Stimulated activated effector memory CD8-positive, alpha-beta T cell treated with anti-CD3 and anti-CD28 coated beads, Interleukin-12 subunit alpha, Interleukin-12 subunit beta, amount 100 ng/mL, for 72 hours (primary cell): ENCODE data around the gene INSIG2.
A peak's percentile ranks its signal among the peaks of the same experiment; 100 is the strongest.

ENCODE experiments used
- ATAC-seq: fragments of 150-1000 bp; cut with Tn5 transposase; 2 replicates; pipeline ENCODE4 v1.10.0; 2021
- DNase-seq, 2 donors: peaks; one replicate each; pipeline ENCODE4 v3.0.0; 2021 to 2022; ENCODE audit warnings: low spot score in 2 of 2
- H3K27ac Mint-ChIP-seq: one replicate; pipeline ENCODE4 v1.8.0; 2022; ENCODE audit warnings: mild to moderate bottlenecking, mixed read lengths
- H3K36me3 Mint-ChIP-seq: one replicate; pipeline ENCODE4 v1.8.0; 2022; ENCODE audit warnings: mild to moderate bottlenecking, mixed read lengths
- H3K4me1 Mint-ChIP-seq: one replicate; pipeline ENCODE4 v1.8.0; 2022; ENCODE audit warnings: mixed read lengths
- H3K4me3 Mint-ChIP-seq: one replicate; pipeline ENCODE4 v1.8.0; 2022; ENCODE audit warnings: mild to moderate bottlenecking, mixed read lengths
- H3K9me3 Mint-ChIP-seq: one replicate; pipeline ENCODE4 v1.8.0; 2022; ENCODE audit warnings: mixed read lengths

Gene INSIG2

DNA sequence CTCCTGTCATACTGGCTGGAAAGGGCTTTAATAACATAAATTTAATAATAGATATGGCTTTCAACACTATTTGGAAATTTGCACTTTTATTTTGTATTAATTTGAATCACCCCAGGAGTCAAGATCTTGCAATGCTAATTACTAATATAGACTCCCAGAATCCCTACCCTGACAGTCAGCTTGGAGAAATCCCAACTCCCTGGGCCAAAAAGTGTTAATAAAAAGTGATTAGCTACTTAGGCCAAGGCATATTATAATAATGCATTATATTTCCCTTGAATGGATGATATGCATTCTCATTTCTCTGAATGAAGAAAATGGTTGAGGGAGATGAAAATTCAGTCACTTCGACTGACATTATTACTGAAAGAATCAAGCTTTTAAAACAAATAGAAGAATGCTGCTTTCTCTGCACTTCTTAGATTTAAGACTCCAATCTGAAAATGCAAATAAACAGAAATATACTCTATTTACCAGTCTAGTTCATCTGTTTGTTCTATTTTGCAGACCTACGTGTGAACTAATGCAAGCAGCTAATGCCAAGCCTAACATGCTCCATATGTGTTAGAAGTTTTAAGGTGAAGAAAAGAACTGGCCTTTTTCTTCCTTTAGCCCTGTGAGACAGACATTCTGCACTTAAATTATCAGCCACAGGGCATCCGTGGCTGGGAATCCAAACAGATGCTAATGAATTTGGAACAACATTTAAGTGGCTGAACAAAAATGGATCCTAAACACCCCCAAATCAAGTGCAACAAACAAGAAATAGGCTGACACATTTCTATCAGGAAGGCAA lies 33.9 kb upstream of the INSIG2 start:
- no peak overlapping the region for H3K27ac Mint-ChIP-seq
- peaks cover 12% of the 10 kb centered on the region for H3K4me1 Mint-ChIP-seq
- no peak for DNase-seq
- no peaks in the 10 kb centered on the region for H3K9me3 Mint-ChIP-seq
- no peak for ATAC-seq
- H3K36me3 Mint-ChIP-seq, result no peaks in the 10 kb centered on the region
- no peak overlapping the region for H3K4me3 Mint-ChIP-seq

DNA sequence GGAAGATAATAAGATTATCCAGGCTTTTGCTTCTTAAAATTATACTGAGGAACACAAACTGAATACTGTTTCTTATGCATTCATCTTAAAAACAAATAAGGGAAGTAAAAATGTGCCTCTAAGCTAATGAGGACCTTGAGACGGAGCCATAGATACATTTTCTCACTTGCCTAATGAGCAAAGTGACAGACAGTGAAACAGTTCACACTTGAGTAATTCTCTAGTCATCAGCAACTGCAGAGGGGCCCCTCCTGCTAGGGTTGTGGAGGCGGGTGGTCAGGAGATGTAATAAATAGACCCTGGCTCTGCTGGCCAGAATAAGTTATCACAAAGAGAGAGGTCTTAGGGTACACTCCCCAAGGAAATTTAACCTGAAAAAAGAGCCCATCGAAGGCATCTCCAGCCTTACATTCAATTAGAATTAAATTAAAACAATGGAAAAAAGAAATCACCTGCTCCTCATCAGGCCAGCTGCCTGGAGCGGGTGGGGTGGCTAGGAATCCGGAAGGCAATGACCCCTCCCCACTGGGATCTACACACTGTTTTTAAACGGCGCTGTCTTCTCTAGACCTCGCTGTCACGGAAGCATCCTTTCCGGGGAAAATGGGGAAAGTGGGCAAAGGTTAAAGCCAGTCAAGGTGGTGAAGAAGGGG lies 32.6 kb upstream of the INSIG2 start:
- H3K4me3 Mint-ChIP-seq, result no peak overlapping the region
- DNase-seq (no peak), ATAC-seq (peak; percentile 67)
- H3K9me3 Mint-ChIP-seq, result no peaks in the 10 kb centered on the region
- H3K27ac Mint-ChIP-seq, result no peak overlapping the region
- peaks cover 21% of the 10 kb centered on the region for H3K4me1 Mint-ChIP-seq
- H3K36me3 Mint-ChIP-seq, result peaks cover 7% of the 10 kb centered on the region

DNA sequence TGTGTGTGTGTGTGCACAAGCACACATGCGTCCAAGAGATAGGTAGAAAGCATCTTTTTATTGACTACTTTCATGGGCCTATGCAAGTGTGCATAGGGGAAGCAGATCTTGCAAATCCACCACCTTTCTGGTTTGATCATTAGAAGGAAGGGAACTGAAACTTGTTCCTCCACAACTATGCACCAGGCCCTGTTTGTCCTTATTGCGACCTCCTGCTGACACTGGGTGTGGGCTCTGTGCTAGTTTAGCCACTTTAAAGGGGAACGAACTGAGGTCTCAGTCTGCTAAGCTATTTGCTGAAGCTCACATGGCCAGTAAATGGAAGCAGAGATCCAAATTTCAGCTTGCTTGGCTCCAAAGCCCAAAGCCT lies 32.1 kb upstream of the INSIG2 start:
- DNase-seq (no peak), ATAC-seq (no peak)
- H3K4me3 Mint-ChIP-seq, result no peak overlapping the region
- peaks cover 22% of the 10 kb centered on the region for H3K4me1 Mint-ChIP-seq
- no peak overlapping the region for H3K27ac Mint-ChIP-seq
- no peaks in the 10 kb centered on the region for H3K9me3 Mint-ChIP-seq
- H3K36me3 Mint-ChIP-seq, result peaks cover 7% of the 10 kb centered on the region

DNA sequence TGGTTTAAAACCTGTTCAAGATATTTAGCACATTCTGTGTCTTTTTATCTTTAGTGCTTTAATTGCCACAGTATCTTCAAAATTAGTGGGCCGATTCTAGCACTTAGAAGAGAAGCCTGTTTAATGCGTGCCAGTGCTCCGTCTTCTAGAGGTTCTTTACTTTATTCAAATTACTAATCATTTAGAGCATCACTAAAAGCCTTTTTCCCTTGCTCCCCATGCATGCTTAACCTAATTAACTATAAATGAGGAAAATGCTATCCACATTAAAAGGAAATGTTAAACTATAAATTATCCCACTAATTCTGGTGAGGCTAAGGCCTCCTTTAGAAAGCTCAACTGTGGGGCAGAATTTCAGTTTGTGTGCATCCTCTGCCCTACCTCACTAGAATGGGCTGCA lies 31.5 kb upstream of the INSIG2 start:
- no peak overlapping the region for H3K4me3 Mint-ChIP-seq
- H3K27ac Mint-ChIP-seq, result no peak overlapping the region
- no peak for DNase-seq
- H3K9me3 Mint-ChIP-seq, result no peaks in the 10 kb centered on the region
- peaks cover 26% of the 10 kb centered on the region for H3K4me1 Mint-ChIP-seq
- ATAC-seq, result no peak
- peaks cover 7% of the 10 kb centered on the region for H3K36me3 Mint-ChIP-seq

DNA sequence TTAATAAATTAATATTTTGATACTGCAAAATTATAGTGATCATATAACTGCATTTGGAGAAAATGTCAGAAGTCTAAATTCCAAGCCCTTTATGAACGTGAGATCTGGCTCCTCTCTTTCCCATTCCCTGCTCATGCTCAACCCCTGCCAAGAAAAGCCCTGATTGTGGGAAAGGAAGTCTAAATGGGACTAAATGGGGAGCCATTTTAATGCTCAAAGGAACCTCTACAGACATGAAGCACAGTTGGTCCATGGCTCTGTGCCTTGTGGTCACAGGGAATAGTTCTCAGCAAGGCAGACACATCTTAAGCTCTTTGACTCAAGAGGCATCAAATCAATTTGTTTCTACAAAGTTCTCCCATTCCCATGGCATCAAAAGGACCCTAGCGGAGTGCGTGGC lies 29.3 kb upstream of the INSIG2 start:
- H3K4me3 Mint-ChIP-seq, result no peak overlapping the region
- DNase-seq (no peak), ATAC-seq (no peak)
- H3K9me3 Mint-ChIP-seq, result no peaks in the 10 kb centered on the region
- no peak overlapping the region for H3K27ac Mint-ChIP-seq
- H3K4me1 Mint-ChIP-seq, result peaks cover 26% of the 10 kb centered on the region
- peaks cover 7% of the 10 kb centered on the region for H3K36me3 Mint-ChIP-seq

DNA sequence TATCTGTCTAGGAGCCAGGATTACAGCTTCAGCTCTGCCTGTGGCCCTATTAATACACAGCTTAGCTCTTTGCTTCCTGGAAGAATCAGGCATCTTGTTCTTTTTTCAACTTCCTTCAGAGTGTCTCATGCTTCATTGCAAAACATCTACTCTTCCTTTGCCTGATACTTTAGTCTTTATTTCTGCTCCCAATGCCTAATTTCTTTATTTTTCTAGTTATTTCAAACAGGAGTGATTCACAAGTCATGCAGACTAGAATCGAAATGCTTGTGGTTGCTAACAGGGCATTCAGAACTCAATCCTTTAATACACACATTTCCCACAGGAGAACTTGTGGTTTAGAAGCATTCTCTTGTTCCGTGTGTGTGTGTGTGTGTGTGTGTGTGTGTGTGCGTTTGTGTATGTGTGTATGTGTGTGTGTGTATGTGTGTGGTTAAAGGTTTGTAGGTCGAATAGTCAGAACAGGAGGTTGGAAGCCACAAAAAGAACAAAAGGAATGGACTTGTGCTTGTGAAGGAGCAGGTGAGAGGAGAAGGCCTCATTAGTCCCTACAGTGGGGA lies 28.3 kb upstream of the INSIG2 start:
- no peak for DNase-seq
- H3K27ac Mint-ChIP-seq, result peak overlapping the region; percentile 5
- peaks cover 23% of the 10 kb centered on the region for H3K4me1 Mint-ChIP-seq
- peak; percentile 70 for ATAC-seq
- no peaks in the 10 kb centered on the region for H3K9me3 Mint-ChIP-seq
- H3K36me3 Mint-ChIP-seq, result peaks cover 7% of the 10 kb centered on the region
- no peak overlapping the region for H3K4me3 Mint-ChIP-seq

DNA sequence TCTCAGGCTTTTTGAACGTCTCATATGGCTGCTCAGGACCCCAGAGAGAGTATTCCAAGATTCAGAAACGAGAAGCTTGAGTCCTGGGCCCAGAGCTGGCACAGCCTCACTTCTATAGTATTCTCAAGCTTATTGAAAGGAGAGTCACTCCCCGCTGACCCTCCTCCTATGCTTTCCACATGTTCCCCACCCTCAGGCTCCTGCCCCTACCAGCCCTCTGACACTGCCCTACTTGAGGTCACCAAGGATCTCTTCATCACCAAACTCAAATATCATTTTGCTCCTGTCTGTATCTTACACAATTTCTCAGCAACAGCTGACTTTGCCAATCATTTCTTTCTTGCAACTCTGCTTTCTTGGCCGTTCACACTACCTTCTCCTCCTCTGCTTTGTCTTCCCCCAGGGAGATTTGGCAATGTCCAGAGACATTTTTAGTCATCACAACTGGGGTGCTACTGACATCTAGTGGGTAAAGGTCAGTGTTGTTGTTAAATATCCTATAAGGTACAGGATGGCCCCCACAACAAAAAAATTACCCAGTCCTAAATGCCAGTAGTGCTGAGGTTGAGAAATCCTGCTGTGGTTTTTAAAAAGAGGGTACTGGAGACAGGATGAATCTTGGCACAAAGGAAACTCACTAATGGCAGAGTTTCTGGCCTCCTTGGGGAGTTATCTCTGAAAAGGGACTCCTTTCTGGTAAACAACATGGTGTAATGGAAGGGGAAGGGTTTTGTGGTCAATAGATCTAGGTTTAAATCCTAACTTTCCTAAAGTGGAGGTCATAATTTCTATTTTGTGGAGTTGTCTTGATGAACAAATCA lies 26.9 kb upstream of the INSIG2 start:
- Mint-ChIP-seq H3K27ac (no peak overlapping the region), H3K4me3 (no peak overlapping the region), H3K9me3 (no peaks in the 10 kb centered on the region), H3K4me1 (peaks cover 15% of the 10 kb centered on the region), H3K36me3 (peaks cover 7% of the 10 kb centered on the region)
- ATAC-seq, result peak; percentile 56
- DNase-seq, result no peak

DNA sequence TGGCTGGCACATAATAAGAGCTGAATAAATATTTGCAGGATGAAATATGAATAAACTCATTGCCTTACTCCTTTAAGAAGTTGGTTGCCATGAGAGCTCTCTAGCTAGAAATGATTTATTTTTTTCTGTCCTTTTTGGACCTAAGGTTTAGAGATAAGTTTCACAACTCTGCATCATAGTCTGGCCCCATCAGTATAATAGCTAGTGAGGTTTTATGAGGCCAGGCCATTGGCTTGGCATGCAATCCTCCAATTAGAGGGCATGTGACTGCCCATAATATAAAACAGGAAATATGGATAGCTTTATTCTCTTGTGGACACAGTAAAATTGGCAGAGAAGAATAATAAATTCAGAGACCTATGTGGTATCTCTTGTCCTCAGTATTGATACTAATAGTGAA lies 26.2 kb upstream of the INSIG2 start:
- Mint-ChIP-seq H3K36me3 (peaks cover 7% of the 10 kb centered on the region), H3K9me3 (no peaks in the 10 kb centered on the region), H3K27ac (no peak overlapping the region), H3K4me3 (no peak overlapping the region), H3K4me1 (peaks cover 15% of the 10 kb centered on the region)
- DNase-seq (no peak), ATAC-seq (no peak)

DNA sequence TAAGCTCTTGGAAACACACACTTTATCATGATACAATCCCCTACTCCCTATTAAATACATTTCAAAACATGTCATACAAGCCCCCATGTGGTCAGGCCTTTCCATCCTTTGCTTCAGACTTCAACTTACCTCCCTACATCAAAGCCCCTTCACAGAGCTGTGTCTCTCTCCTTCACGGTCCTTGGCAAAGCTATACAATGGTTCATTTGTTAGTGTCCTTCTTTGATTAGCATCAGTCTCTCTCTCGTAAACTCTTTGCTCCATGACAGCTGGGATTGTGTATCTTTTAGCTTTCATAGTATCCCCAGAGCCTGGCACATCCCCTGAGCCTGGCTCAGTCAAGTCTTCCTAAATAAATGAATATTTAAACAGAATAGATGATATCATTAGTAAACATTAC lies 25.6 kb upstream of the INSIG2 start:
- Mint-ChIP-seq H3K36me3 (peaks cover 7% of the 10 kb centered on the region), H3K27ac (no peak overlapping the region), H3K4me3 (no peak overlapping the region), H3K9me3 (no peaks in the 10 kb centered on the region), H3K4me1 (peaks cover 15% of the 10 kb centered on the region)
- no peak for DNase-seq
- no peak for ATAC-seq

DNA sequence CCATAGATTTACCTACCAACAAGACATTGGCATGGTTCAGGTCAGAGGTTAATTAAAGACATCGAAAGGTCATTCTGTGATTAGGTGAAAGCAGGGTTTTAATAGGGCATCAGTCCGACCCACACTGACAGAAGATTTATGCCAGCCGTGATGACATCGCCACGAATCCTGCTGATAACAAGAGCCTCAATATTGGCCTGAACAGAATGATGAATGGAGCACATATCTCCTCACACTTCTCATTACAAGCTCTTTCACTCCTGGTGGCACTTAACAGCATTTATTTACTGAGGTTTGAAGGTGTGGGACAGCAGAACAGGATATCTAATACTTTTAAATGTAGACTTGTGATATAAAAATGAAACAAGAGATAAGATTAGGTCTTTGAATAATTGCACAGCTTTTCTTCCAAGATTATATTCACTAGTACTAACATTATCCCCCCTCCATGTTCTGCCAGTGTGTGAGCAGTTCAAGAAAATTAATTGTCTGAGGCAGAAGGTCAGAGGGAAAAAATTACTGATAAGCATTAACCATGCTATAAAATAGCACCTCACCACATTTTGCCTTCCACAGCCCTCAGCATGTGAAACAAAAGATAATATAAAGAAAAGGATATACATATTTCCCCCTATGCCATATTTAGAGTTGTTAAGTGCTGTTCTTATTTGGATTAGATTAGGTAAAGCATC lies 23.1 kb upstream of the INSIG2 start:
- no peak for ATAC-seq
- Mint-ChIP-seq H3K36me3 (peaks cover 3% of the 10 kb centered on the region), H3K9me3 (no peaks in the 10 kb centered on the region), H3K4me1 (peaks cover 9% of the 10 kb centered on the region), H3K4me3 (no peak overlapping the region), H3K27ac (no peak overlapping the region)
- DNase-seq, result no peak

DNA sequence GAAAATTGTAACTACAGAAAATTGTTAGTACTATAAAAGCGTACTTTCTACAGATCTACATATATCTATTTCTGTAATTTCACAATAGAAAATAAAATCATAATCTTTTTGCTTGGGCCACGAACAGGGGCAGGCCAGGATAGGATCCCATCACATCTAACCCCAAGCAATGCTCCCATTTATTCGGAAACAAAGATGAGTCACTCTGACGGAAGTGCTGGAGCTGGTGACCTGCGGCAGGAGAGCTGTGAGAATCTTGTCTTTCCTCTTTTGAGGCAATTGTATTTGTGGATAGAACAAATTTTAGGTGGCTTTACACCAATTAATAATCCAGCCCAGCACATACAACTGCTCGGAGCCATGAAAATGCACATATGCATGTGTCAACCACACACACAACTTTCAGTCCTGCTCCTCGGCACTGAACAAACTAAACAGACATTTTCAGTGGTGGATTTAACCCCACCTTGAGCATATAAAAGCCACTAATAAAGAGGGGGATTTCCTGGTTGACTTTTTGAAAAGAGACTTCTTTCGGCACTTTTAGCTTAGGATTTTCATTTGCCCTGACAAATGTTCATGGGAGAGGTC lies 22.3 kb upstream of the INSIG2 start:
- no peak overlapping the region for H3K4me3 Mint-ChIP-seq
- H3K36me3 Mint-ChIP-seq, result no peaks in the 10 kb centered on the region
- H3K9me3 Mint-ChIP-seq, result no peaks in the 10 kb centered on the region
- DNase-seq (no peak), ATAC-seq (no peak)
- H3K27ac Mint-ChIP-seq, result no peak overlapping the region
- peaks cover 6% of the 10 kb centered on the region for H3K4me1 Mint-ChIP-seq

DNA sequence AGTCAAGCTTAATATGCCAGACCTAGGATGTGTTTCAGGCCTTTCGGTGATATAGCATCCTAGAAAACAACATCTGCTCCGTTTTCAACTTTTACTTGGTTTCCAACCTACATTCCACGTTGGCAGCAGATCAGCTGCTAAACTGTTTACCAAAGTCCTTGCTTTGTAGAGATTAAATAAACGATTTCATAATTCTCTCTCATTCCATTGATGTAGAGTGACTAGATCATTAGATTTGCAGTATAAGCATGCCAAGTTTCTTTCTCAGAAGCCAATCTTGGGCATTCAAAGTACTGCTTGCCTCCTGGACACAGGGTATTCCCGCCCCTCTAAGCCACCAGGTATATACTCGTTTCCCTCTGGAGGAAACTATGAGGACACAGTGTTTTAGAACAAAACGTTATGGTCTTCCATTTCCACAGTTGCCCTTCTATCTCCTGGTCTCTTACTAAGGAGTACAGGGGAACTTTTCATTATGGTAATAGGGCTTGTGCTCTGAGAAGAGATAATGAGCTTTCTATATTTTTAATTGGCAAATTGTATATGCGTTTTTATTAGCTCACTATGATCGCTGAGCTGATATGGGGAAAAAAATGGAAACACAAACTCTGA lies 10.5 kb upstream of the INSIG2 start:
- ATAC-seq (no peak), DNase-seq (no peak)
- Mint-ChIP-seq H3K4me1 (no peaks in the 10 kb centered on the region), H3K9me3 (no peaks in the 10 kb centered on the region), H3K36me3 (no peaks in the 10 kb centered on the region), H3K4me3 (no peak overlapping the region), H3K27ac (no peak overlapping the region)

DNA sequence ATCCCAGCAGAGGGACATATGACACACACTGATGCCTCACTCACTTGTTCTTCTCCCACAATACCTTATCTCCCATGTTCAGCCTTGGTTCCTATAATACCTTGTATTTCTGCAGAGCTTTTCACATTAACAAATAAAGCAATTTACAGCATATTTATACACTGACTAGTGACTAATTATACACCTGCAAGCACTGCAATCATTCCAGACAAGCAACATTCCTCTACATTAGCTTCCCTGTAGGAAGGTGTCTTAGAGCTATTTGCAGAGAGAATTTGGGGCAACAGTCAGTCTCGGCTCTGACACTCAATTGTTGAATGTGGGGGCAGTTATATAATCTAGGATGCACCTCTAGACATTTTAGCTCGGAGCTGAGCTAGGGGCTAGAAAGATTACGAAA lies 9.5 kb upstream of the INSIG2 start:
- Mint-ChIP-seq H3K9me3 (no peaks in the 10 kb centered on the region), H3K27ac (no peak overlapping the region), H3K4me1 (no peaks in the 10 kb centered on the region), H3K4me3 (no peak overlapping the region), H3K36me3 (no peaks in the 10 kb centered on the region)
- DNase-seq (no peak), ATAC-seq (no peak)

DNA sequence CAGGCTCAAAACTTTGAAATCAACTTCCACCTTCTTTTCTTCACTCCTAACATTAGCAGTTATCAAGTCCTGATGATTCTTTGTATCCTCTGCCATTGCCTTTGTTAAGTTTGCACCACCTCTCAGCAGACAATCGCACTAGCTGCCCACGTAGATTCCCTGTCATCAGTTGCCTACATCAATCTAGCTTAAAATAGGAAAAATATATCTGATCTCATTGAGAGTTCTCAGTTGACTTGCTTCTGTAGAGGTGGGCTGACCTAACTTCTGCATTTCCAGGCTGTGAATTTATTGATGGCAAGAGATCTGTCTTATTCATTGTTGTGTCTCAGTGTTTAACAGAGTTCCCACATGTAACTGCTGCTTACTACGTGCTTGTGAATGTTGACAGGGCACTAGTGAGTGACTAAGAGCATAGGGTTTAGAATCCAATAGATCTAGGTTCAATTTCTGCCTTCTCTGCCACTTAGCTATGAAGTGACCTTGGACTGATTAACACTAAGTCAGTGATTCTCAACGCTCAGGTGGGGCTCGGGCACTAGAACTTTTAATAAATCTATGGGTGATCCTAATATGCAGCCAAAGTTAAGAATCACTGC lies 3.7 kb upstream of the INSIG2 start:
- H3K36me3 Mint-ChIP-seq, result peaks cover 11% of the 10 kb centered on the region
- ATAC-seq (no peak), DNase-seq (no peak)
- H3K4me3 Mint-ChIP-seq, result no peak overlapping the region
- no peaks in the 10 kb centered on the region for H3K9me3 Mint-ChIP-seq
- H3K4me1 Mint-ChIP-seq, result no peaks in the 10 kb centered on the region
- no peak overlapping the region for H3K27ac Mint-ChIP-seq
